Small intestine (tissue), 7 donors: Measurements from ENCODE around the gene TYK2. TPM values are rescaled to one million over a fixed set of nuclear protein-coding genes. Genes with fewer than 3 reads are reported as not detected.
"Not testable (repeated sequence)": the region's sequence is repeated elsewhere in the genome, so short reads cannot be mapped to it uniquely, and the experiment has no call there.

Experiments
- DNase-seq, 2 donors: peaks; one replicate each; pipeline versions ENCODE4 v3.0.0 to v3.0.0-alpha.2; 2013
- FAIRE-seq: peaks from 2 replicates; lab custom pipeline; 2012; peaks lifted over from hg19 to GRCh38; lab: Jason Lieb, UNC
- H3K27ac ChIP-seq, 3 donors: one replicate each; pipeline ENCODE4 v1.5.1; 2013; ENCODE audit warnings: low read length in 2 of 3, mild to moderate bottlenecking in 2 of 3, control low read depth in 1 of 3, inconsistent platforms in 1 of 3, low read depth in 1 of 3, moderate library complexity in 1 of 3
- H3K27me3 ChIP-seq, 3 donors: one replicate each; pipeline ENCODE4 v1.6.1; 2013; ENCODE audit warnings: low read length in 3 of 3, inconsistent platforms in 1 of 3; ENCODE audit not compliant: control insufficient read depth in 3 of 3, insufficient read depth in 3 of 3
- H3K36me3 ChIP-seq, 3 donors: one replicate each; pipeline ENCODE4 v1.6.1; 2013; ENCODE audit warnings: low read length in 3 of 3, inconsistent platforms in 1 of 3, low read depth in 1 of 3, mild to moderate bottlenecking in 1 of 3, moderate library complexity in 1 of 3; ENCODE audit not compliant: control insufficient read depth in 3 of 3, insufficient read depth in 2 of 3
- H3K4me1 ChIP-seq, 3 donors: one replicate each; pipeline ENCODE4 v1.6.1; 2013; ENCODE audit warnings: low read length in 2 of 3, inconsistent platforms in 1 of 3, low read depth in 1 of 3, mild to moderate bottlenecking in 1 of 3, moderate library complexity in 1 of 3; ENCODE audit not compliant: control insufficient read depth in 3 of 3, insufficient read depth in 2 of 3
- H3K4me3 ChIP-seq, 3 donors: one replicate each; pipeline ENCODE4 v1.5.1; 2013; ENCODE audit warnings: low read length in 3 of 3, control low read depth in 1 of 3, inconsistent platforms in 1 of 3, low read depth in 1 of 3, mild to moderate bottlenecking in 1 of 3, moderate library complexity in 1 of 3
- H3K9me3 ChIP-seq, 2 donors: one replicate each; pipeline ENCODE4 v1.6.1; 2013; ENCODE audit warnings: low read depth in 1 of 2, low read length in 1 of 2; ENCODE audit not compliant: control insufficient read depth in 2 of 2, insufficient read depth in 1 of 2
- WGBS, 3 donors: extraction: QIAGEN DNeasy Blood & Tissue Kit; methylation state at CpG; one replicate each; pipeline ENCODE4 v1.1.7; 2013; 5-methylcytosine and 5-hydroxymethylcytosine counted together
- polyA plus RNA-seq, 4 donors: library from polyadenylated mRNA; stranded (reverse) in 3 of 4; unstranded in 1 of 4; fragments of 200-250 nt in 3 of 4; fragments of 120-200 nt in 1 of 4; gene quantifications; one replicate each; pipeline versions ENCODE4 v1.2.1 to v1.2.3, GENCODE V29; 2013
- donor health status: healthy with polysubstance abuse.
- donor health status: control.
- donor health status: control.
- donor health status: Bipolar disorder and iron deficiency.
- donor health status: healthy.

TYK2 gene
- polyA plus RNA-seq, 4 donors, result 81.8 to 162 (median 124) TPM

DNA sequence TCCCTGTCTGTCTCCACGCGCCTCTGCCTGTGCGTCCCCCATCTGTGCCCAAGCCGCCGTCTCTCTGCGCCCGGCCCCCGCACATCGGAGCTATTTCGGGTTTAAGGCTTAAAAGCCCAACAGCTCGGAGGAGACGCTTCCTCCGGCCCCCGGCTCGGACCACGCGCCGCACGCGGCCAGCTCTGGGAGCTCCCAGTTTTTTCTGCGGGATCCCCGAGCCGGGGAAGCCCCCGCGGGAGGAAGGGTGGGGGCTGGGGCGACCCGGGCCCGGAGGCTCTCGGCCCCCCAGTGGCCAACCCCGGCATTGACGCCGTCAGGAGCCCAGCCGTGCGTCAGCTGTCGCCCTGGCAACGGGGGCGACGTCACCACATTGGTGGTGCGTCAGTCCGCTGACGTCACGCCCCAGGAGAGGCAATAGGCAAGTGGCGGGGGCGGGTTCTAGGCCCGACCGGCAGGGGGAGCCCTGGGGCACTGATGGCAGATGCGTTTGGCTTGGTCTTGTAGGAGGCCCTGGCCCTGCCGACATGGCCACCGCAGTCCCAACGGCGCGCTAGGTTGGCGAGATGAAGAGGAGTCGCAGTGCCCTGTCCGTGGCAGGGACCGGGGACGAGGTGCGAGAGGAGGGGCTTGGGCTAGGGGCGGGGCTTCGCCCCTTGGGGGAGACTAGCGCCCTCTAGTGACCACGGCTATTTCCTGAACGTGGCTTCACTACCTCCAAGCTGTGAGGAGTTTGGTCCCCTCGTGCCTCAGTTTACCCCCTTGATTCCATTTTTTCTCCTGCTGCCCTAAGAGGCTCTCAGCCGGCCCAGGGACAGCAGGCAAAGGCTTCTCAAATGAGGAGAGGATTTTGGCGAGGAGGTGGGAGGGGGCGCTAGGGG, 36.2 kb upstream of the TYK2 start:
- DNase-seq (peak; percentile 42 to 81), FAIRE-seq (no peak)
- Histone ChIP-seq H3K9me3 (peaks cover 0 to 14% of the 10 kb centered on the region in 2 donors), H3K4me3 (peak overlapping the region in 2 of 3 donors; percentile 15 to 37), H3K4me1 (peaks cover 0 to 9% (median 0%) of the 10 kb centered on the region in 3 donors), H3K27me3 (peaks cover 27 to 66% (median 29%) of the 10 kb centered on the region in 3 donors), H3K36me3 (no peaks in the 10 kb centered on the region), H3K27ac (peak overlapping the region in 1 of 3 donors; percentile 61)
- WGBS, 3 donors, result 4 to 9% (median 6%) methylated on average over 54 to 67 of the region's 67 CpGs

DNA sequence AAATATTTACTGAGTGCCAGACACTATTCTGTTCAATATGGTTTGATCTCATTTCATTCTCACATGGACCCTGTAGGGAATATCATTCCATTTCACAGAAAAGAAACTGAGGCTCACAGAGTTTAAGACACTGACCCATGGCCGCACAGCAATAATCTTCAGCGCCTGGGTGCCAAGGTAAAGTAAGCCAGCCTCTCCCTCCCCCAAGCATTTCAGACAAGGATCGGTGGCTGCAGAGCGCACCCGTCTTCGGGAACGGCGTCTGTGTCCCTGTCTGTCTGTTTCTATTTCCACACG, 35.7 kb upstream of the TYK2 start:
- WGBS, 3 donors, result 5 to 8% (median 6%) methylated on average over 9 of the region's 9 CpGs
- DNase-seq (no peak), FAIRE-seq (no peak)
- H3K36me3 ChIP-seq, result no peaks in the 10 kb centered on the region
- H3K27me3 ChIP-seq, result peaks cover 21 to 62% (median 23%) of the 10 kb centered on the region in 3 donors
- peaks cover 0 to 9% (median 0%) of the 10 kb centered on the region in 3 donors for H3K4me1 ChIP-seq
- peak overlapping the region in 2 of 3 donors; percentile 15 to 37 for H3K4me3 ChIP-seq
- H3K27ac ChIP-seq, result peak overlapping the region in 1 of 3 donors; percentile 61
- peaks cover 0 to 14% of the 10 kb centered on the region in 2 donors for H3K9me3 ChIP-seq

DNA sequence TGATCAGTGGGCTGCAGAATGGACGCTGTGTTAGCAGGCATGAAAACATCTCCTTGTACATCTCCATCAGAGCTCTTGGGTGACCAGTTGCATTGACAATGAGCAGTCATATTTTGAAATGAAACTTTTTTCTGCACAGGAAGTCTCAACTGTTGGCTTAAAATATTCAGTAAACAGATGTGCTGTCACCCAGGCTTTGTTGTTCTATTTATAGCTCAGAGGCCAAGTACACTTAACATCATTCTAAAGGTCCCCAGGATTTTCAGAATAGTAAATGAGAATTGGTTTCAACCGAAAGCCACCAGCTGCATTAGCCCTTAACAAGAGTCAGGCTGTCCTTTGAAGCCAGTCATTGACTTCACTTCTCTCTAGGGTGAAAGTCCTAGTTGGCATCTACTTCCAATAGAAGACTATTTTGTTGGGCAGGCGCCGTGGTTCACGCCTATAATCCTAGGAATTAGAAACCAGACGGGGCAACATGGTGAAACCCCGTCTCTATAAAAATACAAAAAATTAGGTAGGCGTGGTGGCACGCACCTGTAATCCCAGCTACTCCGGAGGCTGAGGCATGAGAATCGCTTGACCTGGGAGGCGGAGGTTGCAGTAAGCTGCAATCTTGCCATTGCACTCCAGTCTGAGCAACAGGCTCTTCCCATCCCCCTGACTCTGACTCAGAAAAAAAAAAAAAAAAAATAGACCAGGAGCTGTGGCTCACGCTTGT, 32.0 kb upstream of the TYK2 start:
- Histone ChIP-seq H3K27ac (peak overlapping the region in 2 of 3 donors; percentile 65 to 86), H3K27me3 (peaks cover 0 to 49% (median 2%) of the 10 kb centered on the region in 3 donors), H3K9me3 (peaks cover 0 to 14% of the 10 kb centered on the region in 2 donors), H3K4me1 (peaks cover 0 to 2% (median 0%) of the 10 kb centered on the region in 3 donors), H3K4me3 (no peak overlapping the region), H3K36me3 (no peaks in the 10 kb centered on the region)
- FAIRE-seq (no peak), DNase-seq (no peak)
- WGBS, 3 donors, result 53 to 65% (median 54%) methylated on average over 13 of the region's 13 CpGs

DNA sequence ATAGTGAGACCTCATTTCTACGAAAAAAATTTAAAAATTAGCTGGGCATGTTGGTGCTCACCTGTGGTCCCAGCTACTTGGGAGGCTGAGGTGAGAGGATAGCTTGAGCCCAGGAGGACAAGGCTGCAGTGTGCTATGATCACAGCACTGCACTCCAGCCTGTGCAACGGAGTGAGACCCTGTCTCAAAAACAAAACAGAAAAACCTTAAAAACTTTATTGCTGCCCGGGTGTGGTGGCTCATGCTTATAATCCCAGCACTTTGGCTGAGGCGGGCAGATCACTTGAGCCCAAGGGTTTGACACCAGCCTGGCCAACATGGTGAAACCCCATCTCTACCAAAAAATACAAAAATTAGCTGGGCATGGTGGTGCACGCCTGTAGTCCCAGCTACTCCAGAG, 30.9 kb upstream of the TYK2 start:
- 72 to 75% (median 74%) methylated on average over 5 of the region's 5 CpGs for WGBS, 3 donors
- not testable (repeated sequence) for H3K27ac ChIP-seq, FAIRE-seq

DNA sequence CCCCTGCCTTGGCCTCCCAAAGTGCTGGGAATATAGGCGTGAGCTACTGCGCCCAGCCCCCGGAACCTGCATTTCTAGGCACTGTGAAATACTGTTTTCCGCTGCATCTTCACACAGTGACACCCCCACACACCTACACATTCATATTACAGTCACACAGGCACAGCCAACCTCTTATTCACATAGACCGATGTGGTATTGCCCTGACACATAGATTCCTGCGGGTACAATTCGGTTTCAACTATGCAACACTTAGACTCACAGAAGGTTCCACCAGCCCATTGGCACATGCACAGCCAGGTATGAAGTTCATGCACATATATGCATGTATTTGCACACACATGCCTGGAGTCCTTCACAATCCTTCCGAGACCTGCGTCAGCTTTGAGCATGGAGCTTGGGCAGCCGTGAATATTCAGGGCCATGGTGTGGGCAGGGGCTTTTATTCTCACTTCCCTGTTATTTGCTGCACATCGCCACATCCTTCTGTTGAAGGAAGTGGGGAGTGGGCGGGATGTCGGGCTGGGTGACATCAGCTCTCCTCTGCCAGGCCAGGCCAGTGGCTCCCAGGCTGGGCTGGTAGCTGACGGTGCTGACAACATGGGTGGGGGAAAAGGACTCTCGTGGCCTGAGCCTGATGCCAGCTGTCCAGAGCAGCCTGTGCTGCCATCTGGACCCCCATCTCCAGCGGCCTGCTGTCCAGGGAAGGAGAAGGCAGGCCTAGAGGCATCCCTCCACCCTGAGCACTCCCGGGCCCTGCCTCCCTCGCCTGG, 28.3 kb upstream of the TYK2 start:
- no peak overlapping the region for H3K4me3 ChIP-seq
- H3K27ac ChIP-seq, result peak overlapping the region in 2 of 3 donors; percentile 68 to 73
- no peaks in the 10 kb centered on the region for H3K9me3 ChIP-seq
- 58 to 67% (median 62%) methylated on average over 18 of the region's 18 CpGs for WGBS, 3 donors
- FAIRE-seq (no peak), DNase-seq (no peak)
- H3K27me3 ChIP-seq, result peaks cover 0 to 56% (median 0%) of the 10 kb centered on the region in 3 donors
- H3K4me1 ChIP-seq, result peaks cover 0 to 3% (median 0%) of the 10 kb centered on the region in 3 donors
- no peaks in the 10 kb centered on the region for H3K36me3 ChIP-seq

More for the DNA sequence above, 30.9 kb upstream of the TYK2 start:
- not testable (repeated sequence) for H3K36me3 ChIP-seq, H3K4me3 ChIP-seq, DNase-seq, H3K4me1 ChIP-seq
- peaks cover 0 to 47% (median 0%) of the 10 kb centered on the region in 3 donors for H3K27me3 ChIP-seq
- H3K9me3 ChIP-seq, result peaks cover 0 to 10% of the 10 kb centered on the region in 2 donors

DNA sequence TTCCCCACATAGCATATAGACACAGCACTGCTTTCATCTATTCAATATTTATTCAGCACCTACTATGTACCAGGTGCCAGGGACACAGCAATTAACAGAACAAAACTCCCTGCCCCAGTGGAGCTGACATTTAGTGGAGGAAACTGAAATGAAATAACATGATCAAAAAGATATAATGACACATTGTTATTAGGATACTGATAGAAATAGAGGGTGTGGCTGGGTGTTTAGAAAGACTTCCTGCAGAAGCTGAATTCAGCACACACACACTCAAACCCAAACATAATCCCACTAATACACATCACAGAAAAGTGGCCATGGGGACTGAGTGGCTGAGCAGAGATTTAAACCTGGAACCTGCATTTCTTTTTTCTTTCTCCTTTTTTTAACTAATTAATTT, 26.7 kb upstream of the TYK2 start:
- no peak for FAIRE-seq
- H3K9me3 ChIP-seq, result no peaks in the 10 kb centered on the region
- DNase-seq, result no peak
- H3K4me3 ChIP-seq, result no peak overlapping the region
- peaks cover 3 to 5% (median 4%) of the 10 kb centered on the region in 3 donors for H3K4me1 ChIP-seq
- no peaks in the 10 kb centered on the region for H3K36me3 ChIP-seq
- H3K27me3 ChIP-seq, result peaks cover 0 to 53% (median 0%) of the 10 kb centered on the region in 3 donors
- H3K27ac ChIP-seq, result no peak overlapping the region

DNA sequence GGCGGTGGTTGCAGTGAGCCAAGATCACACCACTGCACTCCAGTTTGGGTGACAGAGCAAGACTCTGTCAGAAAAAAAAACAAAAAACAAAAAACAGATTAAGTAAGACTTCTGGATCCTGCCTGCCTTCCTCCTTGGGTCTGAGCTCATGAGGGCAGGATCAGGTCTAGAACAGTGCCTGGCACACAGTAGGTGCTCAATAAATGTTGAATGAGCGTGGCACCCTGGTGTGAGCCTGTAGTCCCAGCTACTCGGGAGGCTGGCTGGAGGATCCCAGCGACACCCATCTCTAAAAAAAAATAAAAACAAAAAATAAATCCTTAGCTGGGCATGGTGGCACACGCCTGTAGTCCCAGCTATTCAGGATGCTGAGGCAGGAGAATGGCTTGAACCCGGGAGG, 25.8 kb upstream of the TYK2 start:
- Histone ChIP-seq H3K36me3 (peaks cover 0 to under 1% (median 0%) of the 10 kb centered on the region in 3 donors), H3K27me3 (peaks cover 0 to 52% (median 0%) of the 10 kb centered on the region in 3 donors), H3K27ac (no peak overlapping the region), H3K4me3 (no peak overlapping the region), H3K4me1 (peaks cover 6% of the 10 kb centered on the region in 3 donors), H3K9me3 (no peaks in the 10 kb centered on the region)
- no peak for FAIRE-seq
- no peak for DNase-seq
- WGBS, 3 donors, result 62 to 81% (median 67%) methylated on average over 6 of the region's 6 CpGs
